HG03378 (cell line): ENCODE data around the gene CBY1.
"Not testable (repeated sequence)": the region's sequence is repeated elsewhere in the genome, so short reads cannot be mapped to it uniquely, and the experiment has no call there.

Experiments used
- ATAC-seq: cut with Tn5 transposase; IDR thresholded peaks from one replicate; pipeline ENCODE4 v1.9.1; 2021; ENCODE audit warnings: mild to moderate bottlenecking, moderate library complexity; ENCODE audit not compliant: unreplicated experiment

CBY1 gene

GRCh38 chr22:38656256-38657044 lies at the start of gene CBY1, which contains the start of gene FAM227A:
Gene CBY1 (plus strand): TSS chr22:38656638. CDS start chr22:38668055, 11,417 bp downstream.
Gene FAM227A (minus strand): TSS chr22:38656392. CDS start chr22:38650168, 6,224 bp downstream.
- peak; percentile 54 for ATAC-seq

GRCh38 chr22:38607680-38608079 lies 48.8 kb upstream of the CBY1 start:
- ATAC-seq, result no peak

- no peak for ATAC-seq
Measured at GRCh38 chr22:38608992-38609750, 47.3 kb upstream of the CBY1 start.

- no peak for ATAC-seq
Measured at GRCh38 chr22:38610234-38610633, 46.2 kb upstream of the CBY1 start.

GRCh38 chr22:38611559-38611958 lies 44.9 kb upstream of the CBY1 start:
- ATAC-seq, result no peak

- no peak for ATAC-seq
Measured at GRCh38 chr22:38612217-38613006, 44.0 kb upstream of the CBY1 start.

GRCh38 chr22:38613588-38613987 lies 42.9 kb upstream of the CBY1 start:
- no peak for ATAC-seq

GRCh38 chr22:38614332-38615063 lies 41.9 kb upstream of the CBY1 start:
- ATAC-seq, result no peak

- ATAC-seq, result not testable (repeated sequence)
Measured at GRCh38 chr22:38615064-38615405, 41.4 kb upstream of the CBY1 start.

GRCh38 chr22:38618258-38618657 lies 38.2 kb upstream of the CBY1 start:
- no peak for ATAC-seq

GRCh38 chr22:38618682-38619081 lies 37.8 kb upstream of the CBY1 start:
- no peak for ATAC-seq

GRCh38 chr22:38623351-38623750 lies 33.1 kb upstream of the CBY1 start:
- no peak for ATAC-seq

- no peak for ATAC-seq
Measured at GRCh38 chr22:38628444-38628843, 28.0 kb upstream of the CBY1 start.

- ATAC-seq, result no peak
Measured at GRCh38 chr22:38629108-38629507, 27.3 kb upstream of the CBY1 start.

GRCh38 chr22:38631724-38632123 lies 24.7 kb upstream of the CBY1 start:
- ATAC-seq, result no peak

- no peak for ATAC-seq
Measured at GRCh38 chr22:38632528-38632927, 23.9 kb upstream of the CBY1 start.

GRCh38 chr22:38638216-38638615 lies 18.2 kb upstream of the CBY1 start:
- ATAC-seq, result no peak

GRCh38 chr22:38638728-38639127 lies 17.7 kb upstream of the CBY1 start:
- no peak for ATAC-seq

- ATAC-seq, result no peak
Measured at GRCh38 chr22:38641476-38642040, 14.9 kb upstream of the CBY1 start.

GRCh38 chr22:38644245-38644644 lies 12.2 kb upstream of the CBY1 start:
- ATAC-seq, result not testable (repeated sequence)
